ENCODE results near the gene ADM5. TPM values are rescaled to one million over a fixed set of nuclear protein-coding genes. Genes with fewer than 3 reads are reported as not detected.

Gene ADM5
- total RNA-seq, 1 donor from 2014 or later = 0.49 TPM

DNA sequence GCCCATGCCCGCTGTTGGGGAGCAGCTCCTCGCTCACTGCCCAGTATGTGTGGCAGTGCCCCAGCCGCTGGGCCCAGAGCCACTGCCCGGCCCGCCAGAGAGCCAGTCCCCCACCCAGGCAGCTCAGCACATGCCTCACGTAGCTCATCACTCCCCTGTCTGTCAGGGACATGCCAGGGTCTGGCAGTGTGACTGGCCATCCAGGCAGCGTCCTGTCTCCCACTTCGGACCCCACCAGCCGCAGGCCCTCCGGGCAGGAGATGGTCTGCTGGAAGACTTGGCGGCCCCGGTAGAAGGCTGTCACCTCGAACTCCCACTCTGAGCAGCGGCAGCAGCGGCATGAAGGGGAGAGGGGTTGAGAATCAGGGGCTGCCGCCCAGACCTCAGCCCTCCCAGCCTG lies 27.4 kb upstream of the ADM5 start:
- peaks cover 32% of the 10 kb centered on the region for H3K4me1 ChIP-seq
- no peaks in the 10 kb centered on the region for H3K9me3 ChIP-seq (replicated peaks)
- TF ChIP-seq, protein P1, sequence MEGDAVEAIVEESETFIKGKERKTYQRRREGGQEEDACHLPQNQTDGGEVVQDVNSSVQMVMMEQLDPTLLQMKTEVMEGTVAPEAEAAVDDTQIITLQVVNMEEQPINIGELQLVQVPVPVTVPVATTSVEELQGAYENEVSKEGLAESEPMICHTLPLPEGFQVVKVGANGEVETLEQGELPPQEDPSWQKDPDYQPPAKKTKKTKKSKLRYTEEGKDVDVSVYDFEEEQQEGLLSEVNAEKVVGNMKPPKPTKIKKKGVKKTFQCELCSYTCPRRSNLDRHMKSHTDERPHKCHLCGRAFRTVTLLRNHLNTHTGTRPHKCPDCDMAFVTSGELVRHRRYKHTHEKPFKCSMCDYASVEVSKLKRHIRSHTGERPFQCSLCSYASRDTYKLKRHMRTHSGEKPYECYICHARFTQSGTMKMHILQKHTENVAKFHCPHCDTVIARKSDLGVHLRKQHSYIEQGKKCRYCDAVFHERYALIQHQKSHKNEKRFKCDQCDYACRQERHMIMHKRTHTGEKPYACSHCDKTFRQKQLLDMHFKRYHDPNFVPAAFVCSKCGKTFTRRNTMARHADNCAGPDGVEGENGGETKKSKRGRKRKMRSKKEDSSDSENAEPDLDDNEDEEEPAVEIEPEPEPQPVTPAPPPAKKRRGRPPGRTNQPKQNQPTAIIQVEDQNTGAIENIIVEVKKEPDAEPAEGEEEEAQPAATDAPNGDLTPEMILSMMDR (IDR thresholded peaks at IDR 0.05; ENCODE audit: borderline replicate concordance) = no peak
- H3K27ac ChIP-seq (replicated peaks) = no peak overlapping the region
- no peaks in the 10 kb centered on the region for H3K27me3 ChIP-seq (ENCODE audit: low read depth)
- H3K4me3 ChIP-seq = no peak overlapping the region
- intact Hi-C loops (cut with micrococcal nuclease) = no loop called here
- DNase-seq = no peak
- peaks cover 62% of the 10 kb centered on the region for H3K36me3 ChIP-seq

DNA sequence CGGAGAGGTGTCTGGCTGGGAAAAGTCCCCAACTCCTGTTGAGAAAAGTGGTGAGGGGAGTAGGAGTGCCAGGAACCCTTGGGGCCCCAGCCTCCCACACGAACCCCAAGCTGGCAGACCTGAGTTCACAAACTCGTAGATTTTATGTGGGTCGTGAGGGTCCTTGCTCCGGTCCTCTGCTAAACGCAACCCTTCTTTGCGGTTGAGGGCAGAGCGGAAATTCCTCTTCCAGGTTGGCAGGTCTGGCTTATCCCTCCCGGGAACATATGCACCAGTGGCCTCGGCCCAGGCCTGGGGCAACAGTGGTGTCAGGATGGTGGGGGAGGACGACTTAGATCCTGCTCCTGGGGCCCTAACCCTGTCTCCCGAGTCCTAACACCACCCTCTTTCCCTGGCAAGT lies 26.2 kb upstream of the ADM5 start:
- peaks cover 32% of the 10 kb centered on the region for H3K4me1 ChIP-seq
- TF ChIP-seq, protein P1 (IDR thresholded peaks at IDR 0.05; ENCODE audit: borderline replicate concordance) = no peak
- H3K4me3 ChIP-seq = no peak overlapping the region
- DNase-seq = no peak
- H3K27me3 ChIP-seq (ENCODE audit: low read depth) = no peaks in the 10 kb centered on the region
- H3K27ac ChIP-seq (replicated peaks) = no peak overlapping the region
- no peaks in the 10 kb centered on the region for H3K9me3 ChIP-seq (replicated peaks)
- peaks cover 49% of the 10 kb centered on the region for H3K36me3 ChIP-seq
- intact Hi-C loops (cut with micrococcal nuclease) = no loop called here

DNA sequence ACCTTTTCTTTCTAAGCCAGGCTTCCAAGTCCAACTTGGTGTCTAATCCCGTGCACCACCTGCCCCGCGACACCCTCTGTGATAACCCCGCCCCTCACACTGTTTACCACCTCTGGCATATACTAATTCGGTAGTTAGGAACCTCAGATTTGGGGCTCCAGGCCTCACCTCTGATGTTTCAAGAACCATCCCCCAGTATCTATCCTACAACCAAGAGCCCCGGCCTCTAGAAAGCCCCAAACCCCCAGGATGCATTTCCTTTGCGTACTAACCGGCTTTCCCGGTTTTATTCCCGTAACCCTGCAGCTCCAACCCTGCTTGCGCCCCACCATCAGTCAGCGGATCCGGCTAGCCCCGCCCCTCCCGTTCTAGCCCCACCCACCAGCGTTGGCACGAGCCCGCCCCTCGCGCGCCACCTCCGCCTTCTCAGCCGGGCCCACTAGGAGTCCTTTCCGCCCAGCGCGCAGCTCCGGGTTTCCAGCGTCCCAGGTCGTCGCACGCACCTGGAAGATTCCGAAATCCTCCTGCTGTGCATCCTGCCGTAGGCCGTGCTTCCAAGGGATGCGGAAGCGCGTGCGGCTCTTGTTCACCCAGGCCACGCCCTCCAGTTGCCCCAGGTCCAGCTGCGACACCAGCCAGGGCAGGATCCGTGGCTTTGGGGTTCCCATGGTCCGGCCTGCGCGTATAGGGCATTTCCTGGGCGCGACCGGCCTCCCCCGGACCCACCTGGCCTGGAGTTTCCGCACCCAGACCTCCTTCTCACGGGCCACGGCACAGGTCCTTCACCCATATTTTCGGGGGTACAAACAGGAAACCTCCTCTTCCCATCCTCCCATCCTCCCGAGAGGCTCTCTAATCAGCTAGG lies 25.0 kb upstream of the ADM5 start:
- Histone ChIP-seq H3K27ac (replicated peaks) (peak overlapping the region; percentile 91), H3K36me3 (peaks cover 38% of the 10 kb centered on the region), H3K4me1 (peaks cover 32% of the 10 kb centered on the region), H3K9me3 (replicated peaks) (no peaks in the 10 kb centered on the region), H3K4me3 (peak overlapping the region; percentile 90), H3K27me3 (ENCODE audit: low read depth) (no peaks in the 10 kb centered on the region)
- intact Hi-C loops (cut with micrococcal nuclease) = no loop called here
- TF ChIP-seq, protein P1 (IDR thresholded peaks at IDR 0.05; ENCODE audit: borderline replicate concordance) = peak; percentile 51
- peak; percentile 89 for DNase-seq

DNA sequence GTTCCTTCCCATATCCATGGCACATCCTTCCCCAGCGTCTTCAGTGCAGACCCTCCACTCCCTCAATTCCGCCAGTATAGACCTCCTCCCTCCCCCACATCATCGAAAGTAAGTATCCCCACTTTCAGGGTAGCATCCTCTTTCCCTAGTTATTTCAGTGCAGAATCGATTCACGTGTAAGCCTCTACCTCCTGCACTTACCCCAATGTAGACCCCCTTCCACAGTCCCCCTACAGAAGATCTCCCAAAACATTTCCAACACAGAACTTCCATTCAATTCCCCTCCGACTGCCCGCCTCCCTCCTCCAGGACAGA lies 24.4 kb upstream of the ADM5 start:
- H3K27me3 ChIP-seq (ENCODE audit: low read depth) = no peaks in the 10 kb centered on the region
- intact Hi-C loops (cut with micrococcal nuclease) = no loop called here
- peaks cover 32% of the 10 kb centered on the region for H3K36me3 ChIP-seq
- no peak for DNase-seq
- H3K9me3 ChIP-seq (replicated peaks) = no peaks in the 10 kb centered on the region
- TF ChIP-seq, protein P1 (IDR thresholded peaks at IDR 0.05; ENCODE audit: borderline replicate concordance) = no peak
- H3K27ac ChIP-seq (replicated peaks) = peak overlapping the region; percentile 91
- peaks cover 32% of the 10 kb centered on the region for H3K4me1 ChIP-seq
- peak overlapping the region; percentile 90 for H3K4me3 ChIP-seq

DNA sequence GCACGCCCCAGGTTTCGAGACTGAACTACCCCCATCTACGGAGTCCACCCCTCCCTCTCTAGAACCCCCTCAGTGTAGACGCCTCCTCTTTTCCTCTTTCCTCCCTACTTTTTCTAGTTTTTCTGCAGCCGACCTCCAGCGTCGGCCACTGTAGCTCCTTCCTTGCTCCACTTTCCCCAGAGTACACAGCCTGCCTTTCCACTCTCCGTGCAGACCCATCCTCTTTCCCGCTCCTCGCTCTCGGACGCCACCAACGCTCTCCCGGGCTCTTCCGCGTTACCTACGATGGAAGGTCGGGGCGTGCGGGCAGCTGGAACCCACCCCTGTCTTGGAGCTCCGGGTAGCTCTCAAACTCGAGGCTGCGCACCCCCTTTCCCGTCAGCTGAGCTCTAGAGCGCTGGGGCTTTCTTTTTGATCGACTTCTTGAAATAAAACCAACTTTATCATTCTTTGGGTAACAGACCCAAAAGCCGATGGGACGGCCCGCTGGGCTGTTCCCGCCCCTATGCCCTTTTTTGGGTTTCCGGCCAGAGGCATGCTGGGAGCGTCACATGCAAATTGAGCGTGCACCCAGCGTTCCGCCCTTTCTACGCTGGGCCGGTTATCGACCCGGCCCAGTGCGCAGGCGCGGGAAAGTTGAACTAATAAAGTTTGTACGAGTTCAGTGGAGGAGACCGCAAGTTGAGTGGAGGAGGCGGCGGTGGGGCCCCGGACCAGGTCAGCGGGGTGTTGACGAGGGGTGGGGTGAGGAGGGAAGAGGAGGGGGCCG lies 23.9 kb upstream of the ADM5 start, which contains the start of the genes BCL2L12 and IRF3:
Gene BCL2L12, plus strand, starts transcription at position 583 of the 769 bp plus-strand sequence. CDS start 760 bp downstream, outside the sequence.
Gene IRF3, minus strand, starts transcription at position 507 of the 769 bp plus-strand sequence. CDS start 1,019 bp downstream, outside the sequence.
- Histone ChIP-seq H3K36me3 (peaks cover 31% of the 10 kb centered on the region), H3K9me3 (replicated peaks) (no peaks in the 10 kb centered on the region), H3K4me3 (peak within 1 kb of the TSS; percentile 90), H3K4me1 (peaks cover 32% of the 10 kb centered on the region), H3K27ac (replicated peaks) (peak within 1 kb of the TSS; percentile 91), H3K27me3 (ENCODE audit: low read depth) (no peaks in the 10 kb centered on the region)
- TF ChIP-seq, protein P1 (IDR thresholded peaks at IDR 0.05; ENCODE audit: borderline replicate concordance) = no peak
- intact Hi-C loops (cut with micrococcal nuclease) = no loop called here
- DNase-seq = peak; percentile 97

Measured in left ventricle myocardium inferior (tissue), 1 donor.